Glutamatergic neuron (in vitro differentiated cells): ENCODE measurements around the gene CAMTA1. TPM values are rescaled to one million over a fixed set of nuclear protein-coding genes. Genes with fewer than 3 reads are reported as not detected.

Experiments
- DNase-seq: peaks from one replicate; pipeline ENCODE4 v3.0.0; 2022
- H3K27ac Mint-ChIP-seq: one replicate; pipeline ENCODE4 v1.8.0; 2020; ENCODE audit warnings: mild to moderate bottlenecking, mixed read lengths, inconsistent platforms; ENCODE audit not compliant: unreplicated experiment
- H3K27me3 Mint-ChIP-seq: one replicate; pipeline ENCODE4 v1.8.0; 2020; ENCODE audit warnings: mild to moderate bottlenecking, moderate library complexity, mixed read lengths, inconsistent platforms; ENCODE audit not compliant: unreplicated experiment
- H3K36me3 Mint-ChIP-seq: one replicate; pipeline ENCODE4 v1.8.0; 2020; ENCODE audit warnings: mild to moderate bottlenecking, mixed read lengths, inconsistent platforms; ENCODE audit not compliant: unreplicated experiment
- H3K4me1 Mint-ChIP-seq: one replicate; pipeline ENCODE4 v1.8.0; 2020; ENCODE audit warnings: mild to moderate bottlenecking, low read depth, mixed read lengths, inconsistent platforms; ENCODE audit not compliant: unreplicated experiment
- H3K4me3 Mint-ChIP-seq: one replicate; pipeline ENCODE4 v1.8.0; 2020; ENCODE audit warnings: mild to moderate bottlenecking, mixed read lengths, inconsistent platforms; ENCODE audit not compliant: unreplicated experiment
- H3K9me3 Mint-ChIP-seq: one replicate; pipeline ENCODE4 v1.8.0; 2020; ENCODE audit warnings: mild to moderate bottlenecking, moderate library complexity, mixed read lengths, inconsistent platforms; ENCODE audit not compliant: unreplicated experiment
- CTCF ChIP-seq: fragments of 200-600 bp; sonication (generic); IDR thresholded peaks from one replicate; pipeline ENCODE4 v1.5.0; 2021; ENCODE audit not compliant: partially characterized antibody, unreplicated experiment
- total RNA-seq: library from RNA; stranded (reverse); fragmentation: NEBNext Ultra II Directional; extraction: Animal tissue kit (Norgen Biotek cat#: 25700); gene quantifications from one replicate; pipeline ENCODE4 v1.2.1, GENCODE V29; 2021; ENCODE audit not compliant: unreplicated experiment

CAMTA1 gene
- total RNA-seq, 1 donor from 2014 or later = 77.2 TPM

- no peak for TF ChIP-seq CTCF
- Mint-ChIP-seq H3K4me1 (peaks cover 3% of the 10 kb centered on the region), H3K27ac (no peak overlapping the region), H3K27me3 (peaks cover 2% of the 10 kb centered on the region), H3K36me3 (no peaks in the 10 kb centered on the region), H3K4me3 (no peak overlapping the region), H3K9me3 (no peaks in the 10 kb centered on the region)
- no peak for DNase-seq
These were observed 700.0 kb downstream of the CAMTA1 start for GRCh38 chr1:7485086-7485780.

- H3K27ac Mint-ChIP-seq = no peak overlapping the region
- peaks cover 1% of the 10 kb centered on the region for H3K9me3 Mint-ChIP-seq
- peaks cover 3% of the 10 kb centered on the region for H3K4me1 Mint-ChIP-seq
- TF ChIP-seq CTCF = no peak
- H3K4me3 Mint-ChIP-seq = no peak overlapping the region
- H3K36me3 Mint-ChIP-seq = no peaks in the 10 kb centered on the region
- DNase-seq = no peak
- H3K27me3 Mint-ChIP-seq = peaks cover 2% of the 10 kb centered on the region
These were observed 700.6 kb downstream of the CAMTA1 start for GRCh38 chr1:7485826-7486225.

GRCh38 chr1:7487766-7488474 is 702.7 kb downstream of the CAMTA1 start:
- TF ChIP-seq CTCF = no peak
- no peak overlapping the region for H3K27ac Mint-ChIP-seq
- peaks cover 2% of the 10 kb centered on the region for H3K27me3 Mint-ChIP-seq
- H3K36me3 Mint-ChIP-seq = no peaks in the 10 kb centered on the region
- peaks cover 7% of the 10 kb centered on the region for H3K9me3 Mint-ChIP-seq
- peak overlapping the region; percentile 30 for H3K4me3 Mint-ChIP-seq
- no peak for DNase-seq
- peaks cover 5% of the 10 kb centered on the region for H3K4me1 Mint-ChIP-seq

GRCh38 chr1:7488475-7488842 is 703.2 kb downstream of the CAMTA1 start:
- Mint-ChIP-seq H3K27ac (no peak overlapping the region), H3K36me3 (no peaks in the 10 kb centered on the region), H3K27me3 (peaks cover 4% of the 10 kb centered on the region), H3K4me3 (no peak overlapping the region), H3K4me1 (peaks cover 8% of the 10 kb centered on the region), H3K9me3 (peaks cover 7% of the 10 kb centered on the region)
- TF ChIP-seq CTCF = no peak
- DNase-seq = no peak

- no peak overlapping the region for H3K27ac Mint-ChIP-seq
- peaks cover 10% of the 10 kb centered on the region for H3K9me3 Mint-ChIP-seq
- H3K36me3 Mint-ChIP-seq = no peaks in the 10 kb centered on the region
- peaks cover 6% of the 10 kb centered on the region for H3K27me3 Mint-ChIP-seq
- H3K4me3 Mint-ChIP-seq = no peak overlapping the region
- no peak for DNase-seq
- peaks cover 14% of the 10 kb centered on the region for H3K4me1 Mint-ChIP-seq
- no peak for TF ChIP-seq CTCF
These were observed 704.3 kb downstream of the CAMTA1 start for GRCh38 chr1:7489586-7489985.
